Measurements from ENCODE around the gene MAP4.
"Not testable (repeated sequence)": the region's sequence is repeated elsewhere in the genome, so short reads cannot be mapped to it uniquely, and the experiment has no call there.

DNA sequence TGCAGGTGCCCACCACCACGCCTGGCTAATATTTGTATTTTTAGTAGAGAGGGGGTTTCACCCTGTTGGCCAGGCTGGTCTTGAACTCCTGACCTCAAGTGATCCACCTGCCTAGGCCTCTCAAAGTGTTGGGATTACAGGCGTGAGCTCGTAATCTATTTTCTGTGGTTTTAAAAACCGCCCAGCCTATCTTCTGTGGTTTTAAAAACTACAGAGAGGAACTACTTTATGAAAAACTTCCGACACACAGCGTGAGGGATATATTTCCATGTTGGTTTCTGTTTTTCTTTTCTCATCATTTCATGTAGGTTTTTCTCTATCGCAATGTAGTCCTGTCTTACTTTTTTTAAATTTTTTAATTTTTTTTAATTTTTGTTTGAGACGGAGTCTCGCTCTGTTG, 186.7 kb downstream of the MAP4 start:
- TF ChIP-seq, protein P1, sequence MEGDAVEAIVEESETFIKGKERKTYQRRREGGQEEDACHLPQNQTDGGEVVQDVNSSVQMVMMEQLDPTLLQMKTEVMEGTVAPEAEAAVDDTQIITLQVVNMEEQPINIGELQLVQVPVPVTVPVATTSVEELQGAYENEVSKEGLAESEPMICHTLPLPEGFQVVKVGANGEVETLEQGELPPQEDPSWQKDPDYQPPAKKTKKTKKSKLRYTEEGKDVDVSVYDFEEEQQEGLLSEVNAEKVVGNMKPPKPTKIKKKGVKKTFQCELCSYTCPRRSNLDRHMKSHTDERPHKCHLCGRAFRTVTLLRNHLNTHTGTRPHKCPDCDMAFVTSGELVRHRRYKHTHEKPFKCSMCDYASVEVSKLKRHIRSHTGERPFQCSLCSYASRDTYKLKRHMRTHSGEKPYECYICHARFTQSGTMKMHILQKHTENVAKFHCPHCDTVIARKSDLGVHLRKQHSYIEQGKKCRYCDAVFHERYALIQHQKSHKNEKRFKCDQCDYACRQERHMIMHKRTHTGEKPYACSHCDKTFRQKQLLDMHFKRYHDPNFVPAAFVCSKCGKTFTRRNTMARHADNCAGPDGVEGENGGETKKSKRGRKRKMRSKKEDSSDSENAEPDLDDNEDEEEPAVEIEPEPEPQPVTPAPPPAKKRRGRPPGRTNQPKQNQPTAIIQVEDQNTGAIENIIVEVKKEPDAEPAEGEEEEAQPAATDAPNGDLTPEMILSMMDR (conservative IDR thresholded peaks at IDR 0.05; ENCODE audit: low read length), result not testable (repeated sequence)
- TF ChIP-seq EZH2phosphoT487 (IDR thresholded peaks at IDR 0.05; ENCODE audit: borderline replicate concordance), result not testable (repeated sequence)

Measured in Loucy (cell line).